H9 (cell line): ENCODE data around the gene LSM4. TPM values are rescaled to one million over a fixed set of nuclear protein-coding genes. Genes with fewer than 3 reads are reported as not detected.

Experiments
- DNase-seq: peaks from one replicate; pipeline ENCODE4 v3.0.0-alpha.2; 2017
- H2AFZ ChIP-seq: one replicate; pipeline ENCODE4 v1.6.1; 2013; ENCODE audit warnings: mild to moderate bottlenecking, low read length, control low read depth, moderate library complexity
- H2AK5ac ChIP-seq: 2 replicates; pipeline ENCODE4 v1.6.1; 2013; ENCODE audit warnings: low read length, control low read depth, mixed read lengths; ENCODE audit not compliant: insufficient read length
- H2BK120ac ChIP-seq: one replicate; pipeline ENCODE4 v1.6.1; 2013; ENCODE audit warnings: low read depth, mild to moderate bottlenecking, low read length, control low read depth, inconsistent platforms; ENCODE audit not compliant: poor library complexity, severe bottlenecking
- H2BK12ac ChIP-seq: 2 replicates; pipeline ENCODE4 v1.6.1; 2013; ENCODE audit warnings: low read length, control low read depth, mixed read lengths, low read depth; ENCODE audit not compliant: insufficient read length
- H2BK15ac ChIP-seq: 2 replicates; pipeline ENCODE4 v1.6.1; 2013; ENCODE audit warnings: low read depth, low read length, control low read depth
- H2BK20ac ChIP-seq: one replicate; pipeline ENCODE4 v1.6.1; 2013; ENCODE audit warnings: low read depth, mild to moderate bottlenecking, low read length, control low read depth, inconsistent platforms; ENCODE audit not compliant: poor library complexity, severe bottlenecking
- H2BK5ac ChIP-seq: 2 replicates; pipeline ENCODE4 v1.6.1; 2013; ENCODE audit warnings: low read length, control low read depth, mixed read lengths; ENCODE audit not compliant: insufficient read length
- H3K14ac ChIP-seq: 2 replicates; pipeline ENCODE4 v1.6.1; 2013; ENCODE audit warnings: low read length, control low read depth; ENCODE audit not compliant: insufficient read depth
- H3K18ac ChIP-seq: 2 replicates; pipeline ENCODE4 v1.6.1; 2013; ENCODE audit warnings: low read depth, mild to moderate bottlenecking, mixed read lengths, low read length, control low read depth; ENCODE audit not compliant: insufficient read length
- H3K23ac ChIP-seq: 2 replicates; pipeline ENCODE4 v1.6.1; 2013; ENCODE audit warnings: low read length, control low read depth, mixed read lengths, low read depth; ENCODE audit not compliant: insufficient read length
- H3K23me2 ChIP-seq: 2 replicates; pipeline ENCODE4 v1.6.1; 2013; ENCODE audit warnings: low read depth, mild to moderate bottlenecking, mixed read lengths, low read length, control low read depth; ENCODE audit not compliant: insufficient read length, poor library complexity, severe bottlenecking
- H3K27ac ChIP-seq: 2 replicates; pipeline ENCODE4 v1.5.1; 2013; ENCODE audit warnings: low read length, control low read depth, mixed read lengths, low read depth; ENCODE audit not compliant: insufficient read length
- H3K27me3 ChIP-seq: 2 replicates; pipeline ENCODE4 v1.6.1; 2013; ENCODE audit warnings: low read length, control low read depth, inconsistent platforms; ENCODE audit not compliant: insufficient read depth
- H3K4ac ChIP-seq: 2 replicates; pipeline ENCODE4 v1.6.1; 2013; ENCODE audit warnings: low read depth, mild to moderate bottlenecking, control low read depth, inconsistent platforms, low read length, moderate library complexity
- H3K4me1 ChIP-seq: 2 replicates; pipeline ENCODE4 v1.6.1; 2013; ENCODE audit warnings: low read length, control low read depth, inconsistent platforms; ENCODE audit not compliant: insufficient read depth
- H3K4me2 ChIP-seq: 2 replicates; pipeline ENCODE4 v1.6.1; 2013; ENCODE audit warnings: low read length, control low read depth, mixed read lengths; ENCODE audit not compliant: insufficient read length, insufficient read depth
- H3K56ac ChIP-seq: 2 replicates; pipeline ENCODE4 v1.6.1; 2013; ENCODE audit warnings: low read depth, mild to moderate bottlenecking, mixed read lengths, low read length, control low read depth; ENCODE audit not compliant: insufficient read length
- H3K79me1 ChIP-seq: 2 replicates; pipeline ENCODE4 v1.6.1; 2013; ENCODE audit warnings: low read depth, mild to moderate bottlenecking, moderate library complexity, low read length, control low read depth, inconsistent platforms; ENCODE audit not compliant: insufficient read depth, poor library complexity, severe bottlenecking
- H3K79me2 ChIP-seq: 2 replicates; pipeline ENCODE4 v1.6.1; 2013; ENCODE audit warnings: low read length, control low read depth, inconsistent platforms; ENCODE audit not compliant: insufficient read depth
- H3K9ac ChIP-seq: 2 replicates; pipeline ENCODE4 v1.6.1; 2013; ENCODE audit warnings: low read length, control low read depth, mixed read lengths; ENCODE audit not compliant: insufficient read length; ENCODE audit errors: extremely low read depth
- H3K9me3 ChIP-seq: one replicate; pipeline ENCODE4 v1.6.1; 2013; ENCODE audit warnings: low read depth, low read length, inconsistent platforms; ENCODE audit not compliant: control insufficient read depth
- H3T11ph ChIP-seq: one replicate; pipeline ENCODE4 v1.6.1; 2013; ENCODE audit warnings: mild to moderate bottlenecking, low read length, control low read depth, inconsistent platforms
- H4K20me1 ChIP-seq: one replicate; pipeline ENCODE4 v1.6.1; 2013; ENCODE audit not compliant: control insufficient read depth, insufficient read length, insufficient read depth
- H4K5ac ChIP-seq: 2 replicates; pipeline ENCODE4 v1.6.1; 2013; ENCODE audit warnings: low read depth, mild to moderate bottlenecking, mixed read lengths, low read length, control low read depth; ENCODE audit not compliant: insufficient read length
- H4K8ac ChIP-seq: replicated peaks from 2 replicates; pipeline ENCODE4 v1.6.1; 2013; ENCODE audit warnings: low read length, control low read depth, mixed read lengths, low read depth; ENCODE audit not compliant: insufficient read length
- H4K91ac ChIP-seq: 2 replicates; pipeline ENCODE4 v1.6.1; 2013; ENCODE audit warnings: low read depth, mild to moderate bottlenecking, moderate library complexity, mixed read lengths, low read length, control low read depth; ENCODE audit not compliant: insufficient read length
- H3K27ac Mint-ChIP-seq, 3 experiments: 2 replicates in 2 of 3; 3 replicates in 1 of 3; pipeline ENCODE4 v1.8.0; 2020 to 2021; ENCODE audit warnings: mixed read lengths in 3 of 3, mild to moderate bottlenecking in 1 of 3, moderate library complexity in 1 of 3
- H3K27me3 Mint-ChIP-seq: 2 replicates; pipeline ENCODE4 v1.8.0; 2021; ENCODE audit warnings: low read depth, mild to moderate bottlenecking, moderate library complexity, mixed read lengths
- H3K36me3 Mint-ChIP-seq, 3 experiments: 2 replicates in 2 of 3; 3 replicates in 1 of 3; pipeline ENCODE4 v1.8.0; 2020 to 2021; ENCODE audit warnings: low read depth in 3 of 3, mixed read lengths in 3 of 3; ENCODE audit not compliant: insufficient read depth in 1 of 3
- H3K4me1 Mint-ChIP-seq, 2 experiments: 2 replicates each; pipeline ENCODE4 v1.8.0; 2020; ENCODE audit warnings: mixed read lengths in 2 of 2
- H3K4me3 Mint-ChIP-seq, 2 experiments: 2 replicates in 1 of 2; 3 replicates in 1 of 2; pipeline ENCODE4 v1.8.0; 2020 to 2021; ENCODE audit warnings: mild to moderate bottlenecking in 2 of 2, mixed read lengths in 2 of 2, moderate library complexity in 1 of 2
- H3K9me3 Mint-ChIP-seq, 2 experiments: 2 replicates in 1 of 2; 3 replicates in 1 of 2; pipeline ENCODE4 v1.8.0; 2020; ENCODE audit warnings: mild to moderate bottlenecking in 2 of 2, mixed read lengths in 2 of 2, moderate library complexity in 1 of 2
- CTCF ChIP-seq: fragments of 200-600 bp; sonication (generic); conservative IDR thresholded peaks from 3 replicates; pipeline ENCODE4 v1.8.0; 2021; ENCODE audit warnings: antibody characterized with exemption, mild to moderate bottlenecking
- WGBS: extraction: QIAGEN DNeasy Blood & Tissue Kit; methylation state at CpG from one replicate; pipeline ENCODE4 v1.1.7; 2013; ENCODE audit warnings: missing lambda C conversion rate, low lambda C conversion rate, mixed read lengths; ENCODE audit not compliant: insufficient read length; ENCODE audit errors: extremely low coverage; 5-methylcytosine and 5-hydroxymethylcytosine counted together
- total RNA-seq: library from RNA; stranded (reverse); gene quantifications from 2 replicates; pipeline ENCODE4 v1.2.1, GENCODE V29; 2021

LSM4 gene
- total RNA-seq, 1 experiment from 2014 or later, result 342 TPM

- Histone ChIP-seq H3K18ac (peak overlapping the region; percentile 73), H3K4me1 (peaks cover 5% of the 10 kb centered on the region; the same call in 1 of the 2 replicates), H4K91ac (no peak overlapping the region), H3K23me2 (peaks cover 13% of the 10 kb centered on the region), H4K8ac (no peak overlapping the region), H2BK120ac (no peak overlapping the region), H2BK15ac (no peak overlapping the region), H2BK5ac (peak overlapping the region; percentile 16), H3K4me2 (peak overlapping the region; percentile 76), H2AFZ (no peak overlapping the region), H4K20me1 (no peaks in the 10 kb centered on the region), H2BK20ac (no peak overlapping the region), H3T11ph (no peak overlapping the region), H4K5ac (no peak overlapping the region), H3K79me2 (no peaks in the 10 kb centered on the region; the same call in 1 of the 2 replicates), H3K23ac (no peak overlapping the region), H3K4ac (no peak overlapping the region), H3K79me1 (no peaks in the 10 kb centered on the region), H3K14ac (peak overlapping the region; percentile 54; the same call in 1 of the 2 replicates), H2AK5ac (no peak overlapping the region), H2BK12ac (no peak overlapping the region), H3K56ac (no peak overlapping the region), H3K27ac (peak overlapping the region; percentile 31), H3K9me3 (no peaks in the 10 kb centered on the region), H3K27me3 (no peaks in the 10 kb centered on the region), H3K9ac (peak overlapping the region; percentile 39)
- Mint-ChIP-seq H3K9me3 (no peaks in the 10 kb centered on the region; a peak in 2 of 5 replicates), H3K4me3 (peak overlapping the region; percentile 81 to 90), H3K36me3 (no peaks in the 10 kb centered on the region; a peak in 2 of 7 replicates), H3K27me3 (peaks cover 5% of the 10 kb centered on the region), H3K4me1 (peaks cover 38 to 50% of the 10 kb centered on the region in 2 experiments), H3K27ac (peak overlapping the region; percentile 91 to 98 (median 96); a peak in 6 of 7 replicates)
- no peak for TF ChIP-seq CTCF
- DNase-seq, result peak; percentile 71
- no CpG with 5 or more reads among the region's 20 CpGs for WGBS
Measured at GRCh38 chr19:18292462-18292809, 30.4 kb downstream of the LSM4 start.
